NCI-H1417 treated with DMSO at 0.1 percent for 48 hours (cell line): ENCODE results near the gene ACAD8.
"Not testable (repeated sequence)": the region's sequence is repeated elsewhere in the genome, so short reads cannot be mapped to it uniquely, and the experiment has no call there.

Source experiments
- DNase-seq: peaks from one replicate; lab custom pipeline; 2025; lab: John Stamatoyannopoulos, UW

Gene ACAD8

DNA sequence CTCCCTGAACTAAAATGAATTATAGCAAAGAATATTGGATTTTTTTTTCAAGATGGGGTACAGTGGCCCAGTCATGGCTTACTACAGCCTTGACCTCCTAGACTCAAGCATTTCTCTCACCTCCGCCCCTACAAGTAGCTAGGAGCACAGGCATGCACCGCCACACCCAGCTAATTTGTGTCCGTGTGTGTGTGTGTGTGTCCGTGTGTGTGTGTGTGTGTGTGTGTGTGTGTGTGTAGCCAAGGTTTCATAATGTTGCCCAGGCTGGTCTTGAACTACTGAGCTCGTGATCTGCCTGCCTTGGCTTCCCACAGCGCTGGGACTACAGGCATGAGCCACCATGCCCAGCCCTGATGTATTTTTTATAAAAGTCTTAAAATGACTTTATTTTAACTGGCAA is 12.8 kb upstream of the ACAD8 start:
- no peak for DNase-seq

DNA sequence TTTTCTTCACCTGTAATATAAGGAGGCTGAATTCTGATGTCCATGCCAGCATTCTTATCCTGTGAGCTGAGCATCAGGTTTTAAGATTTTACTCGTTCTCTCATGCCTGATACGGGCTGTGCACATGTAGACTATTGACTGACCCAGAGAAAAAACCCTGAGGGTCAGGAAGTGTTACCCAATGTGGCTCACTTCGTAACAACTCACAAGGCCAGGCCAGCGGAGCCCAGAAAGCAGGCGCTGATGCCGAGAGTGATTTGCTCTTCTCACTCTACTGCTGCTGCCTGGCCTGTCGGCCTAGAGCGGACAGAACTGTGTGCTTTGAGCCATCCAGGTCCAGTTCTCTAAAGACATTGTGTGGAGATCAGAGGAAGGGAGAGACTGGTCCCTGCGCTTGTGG is 11.0 kb upstream of the ACAD8 start:
- no peak for DNase-seq

DNA sequence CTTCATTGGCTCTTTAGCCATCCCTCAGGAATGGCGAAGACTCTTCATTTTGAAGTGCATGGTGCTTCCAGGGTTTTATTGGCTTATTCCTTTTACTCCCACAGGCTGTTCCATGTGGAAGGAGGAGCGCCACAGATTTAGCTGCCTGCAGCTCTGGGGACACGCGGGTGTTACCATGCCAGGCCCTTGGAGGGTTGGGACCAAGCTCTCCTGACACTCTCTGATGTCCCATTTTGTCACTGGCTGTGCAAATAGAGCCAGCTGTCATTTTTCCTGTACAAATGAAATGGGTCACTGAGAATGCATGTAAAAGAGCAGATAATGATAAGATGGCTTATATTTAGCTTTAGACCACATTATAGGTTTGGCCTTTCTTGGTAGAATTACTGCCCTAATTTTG is 9.5 kb upstream of the ACAD8 start:
- DNase-seq = no peak

GRCh38 chr11:134244593-134244992 is 8.8 kb upstream of the ACAD8 start:
- no peak for DNase-seq

DNA sequence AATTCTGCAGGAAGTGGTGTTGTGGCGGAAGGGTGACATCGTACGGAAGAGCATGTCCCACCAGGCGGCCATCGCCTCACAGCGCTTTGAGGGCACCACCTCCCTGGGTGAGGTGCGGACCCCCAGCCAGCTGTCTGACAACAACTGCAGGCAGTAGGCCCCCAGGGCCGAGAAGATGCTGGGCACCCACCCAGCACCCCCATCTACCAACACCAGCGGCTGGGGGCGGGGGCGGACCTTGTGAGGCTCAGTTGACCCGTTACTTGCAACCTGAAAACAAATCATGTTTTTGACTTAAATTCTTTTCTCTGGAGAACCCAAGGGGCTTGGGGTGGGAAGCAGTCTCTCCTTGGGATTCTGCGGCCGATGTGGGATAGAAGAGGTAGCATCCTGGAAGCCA is 7.9 kb upstream of the ACAD8 start:
- DNase-seq = no peak

GRCh38 chr11:134246100-134246499 is 7.3 kb upstream of the ACAD8 start:
- no peak for DNase-seq

DNA sequence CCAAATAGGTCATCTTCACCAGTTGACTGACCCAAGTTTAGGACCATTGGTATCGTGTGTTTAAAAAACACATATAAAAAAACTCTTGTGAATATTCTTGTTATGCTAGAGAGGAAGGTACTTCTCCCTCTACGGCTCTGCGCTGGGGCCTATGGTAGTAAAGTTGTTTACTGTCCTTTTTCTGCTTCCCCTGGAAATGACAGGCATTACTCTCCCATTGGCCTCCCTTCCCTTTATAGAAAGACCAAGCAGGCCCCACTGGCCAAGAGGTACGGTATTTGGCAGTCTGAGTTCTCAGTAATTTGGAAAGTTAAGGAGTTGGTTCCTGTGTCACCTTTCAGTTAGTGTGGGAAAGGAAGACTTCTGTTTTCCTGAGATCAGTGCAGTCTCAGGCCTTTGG is 6.7 kb upstream of the ACAD8 start:
- DNase-seq = no peak

GRCh38 chr11:134248910-134249480 is 4.4 kb upstream of the ACAD8 start:
- no peak for DNase-seq

DNA sequence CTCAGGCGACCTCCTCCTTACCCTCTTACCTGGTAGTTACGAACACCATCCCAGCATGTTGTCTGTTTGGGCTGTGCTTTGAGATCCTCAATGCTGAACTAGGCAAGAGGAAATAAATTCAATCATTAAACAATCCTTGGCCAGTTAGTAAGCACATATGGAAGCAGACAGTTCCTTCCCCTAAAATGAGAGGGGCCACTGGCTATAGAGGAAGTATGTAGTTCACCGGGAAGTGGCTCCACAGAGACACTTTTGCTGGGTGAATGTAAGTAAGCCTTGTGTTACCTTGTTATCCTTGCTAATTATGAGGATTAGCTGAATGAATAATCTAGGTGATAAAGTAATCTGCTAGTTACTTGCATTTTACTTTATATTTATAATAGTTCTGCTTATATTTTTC is 3.1 kb upstream of the ACAD8 start:
- DNase-seq = no peak

DNA sequence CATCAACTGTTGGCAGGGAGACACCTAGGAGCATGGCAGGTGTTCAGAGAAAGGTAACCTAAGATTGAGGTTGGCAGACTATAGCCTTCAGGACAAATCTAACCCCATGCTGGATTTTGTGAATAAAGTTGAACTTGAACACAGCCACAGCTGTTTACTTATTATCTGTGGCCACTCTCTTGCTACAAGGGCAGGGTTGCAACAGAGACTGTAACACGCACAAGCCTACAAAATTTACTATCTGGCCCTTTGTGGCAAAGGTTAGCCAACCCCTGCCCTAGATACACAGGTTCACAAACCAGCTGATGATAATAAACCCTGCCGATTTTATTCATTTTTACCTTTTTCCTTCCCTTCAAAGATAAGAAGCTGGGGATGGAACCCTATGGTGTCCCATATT is 2.7 kb upstream of the ACAD8 start:
- no peak for DNase-seq

DNA sequence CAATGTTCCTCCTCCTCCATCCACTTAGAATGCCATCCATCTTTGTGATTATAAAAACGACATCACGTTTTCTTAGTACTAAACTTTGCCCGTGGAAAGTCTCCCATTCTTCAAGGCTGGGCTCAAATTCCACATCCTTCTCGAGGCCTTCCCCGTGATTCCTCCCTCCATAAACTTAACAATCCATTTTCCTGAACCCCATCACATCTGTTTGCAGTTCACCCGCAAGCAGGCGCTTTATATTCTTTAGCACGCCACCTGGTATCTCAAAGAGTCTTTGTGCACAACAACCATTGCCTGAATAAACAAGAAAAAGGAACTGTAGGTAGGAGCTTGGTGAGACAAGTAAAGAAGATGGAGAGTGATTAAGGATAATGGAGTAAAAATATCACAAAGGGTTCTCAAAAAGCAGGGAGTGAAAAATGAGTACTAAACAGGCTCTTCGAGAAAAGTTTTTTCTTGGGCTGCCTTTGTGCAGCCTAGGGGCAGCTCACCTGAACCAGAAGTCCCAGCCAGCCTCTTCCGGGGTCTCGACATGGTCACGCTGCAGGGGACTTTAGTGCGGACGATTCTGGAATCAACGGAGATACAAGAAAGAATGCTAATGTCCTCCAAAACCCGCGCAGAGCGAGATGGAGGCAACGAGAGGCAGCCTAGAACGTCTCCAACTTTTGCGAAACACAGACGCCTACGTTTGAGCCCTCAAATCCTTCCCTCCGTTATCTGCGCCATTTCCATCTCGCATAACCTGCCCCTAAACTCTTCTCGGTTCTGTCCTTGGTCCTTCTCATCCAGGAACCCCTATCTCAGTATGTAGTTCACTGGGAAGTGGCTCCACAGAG is 801 bp upstream of the ACAD8 start:
- DNase-seq = no peak

DNA sequence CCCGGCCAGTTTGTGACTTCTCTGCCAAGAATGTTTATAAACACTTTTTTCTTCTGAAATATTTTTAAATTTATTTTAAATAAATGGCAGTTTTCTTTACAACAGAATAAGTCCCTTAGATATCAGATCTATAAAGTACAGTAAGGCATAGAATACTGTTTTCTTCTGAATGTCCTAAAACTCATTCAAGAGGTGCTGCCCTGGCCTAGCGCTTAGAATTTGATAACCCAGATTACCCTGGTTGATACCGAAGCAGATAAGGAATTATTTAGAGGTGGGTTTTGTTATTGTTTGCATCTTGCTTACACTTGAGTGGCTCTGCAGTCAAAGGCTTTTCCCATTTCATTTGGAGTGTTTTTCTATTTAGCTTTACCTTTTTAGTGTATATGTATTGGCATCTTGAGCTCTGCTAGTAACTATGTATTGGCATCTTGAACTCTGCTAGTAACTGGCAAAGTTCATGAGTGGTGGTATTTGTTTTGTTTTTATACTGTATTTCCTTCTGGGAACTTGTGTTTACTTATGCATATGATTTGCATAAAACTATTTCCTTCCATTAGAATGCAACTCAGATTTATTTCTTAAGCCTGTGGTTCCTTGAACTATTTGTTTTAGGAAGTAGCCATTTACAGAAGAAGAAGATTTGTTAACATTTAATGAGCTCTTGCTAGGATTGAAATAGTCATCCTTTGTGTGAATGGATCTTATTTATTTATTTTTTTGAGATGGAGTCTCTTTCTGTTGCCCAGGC is 1.2 kb downstream of the ACAD8 start:
- no peak for DNase-seq

DNA sequence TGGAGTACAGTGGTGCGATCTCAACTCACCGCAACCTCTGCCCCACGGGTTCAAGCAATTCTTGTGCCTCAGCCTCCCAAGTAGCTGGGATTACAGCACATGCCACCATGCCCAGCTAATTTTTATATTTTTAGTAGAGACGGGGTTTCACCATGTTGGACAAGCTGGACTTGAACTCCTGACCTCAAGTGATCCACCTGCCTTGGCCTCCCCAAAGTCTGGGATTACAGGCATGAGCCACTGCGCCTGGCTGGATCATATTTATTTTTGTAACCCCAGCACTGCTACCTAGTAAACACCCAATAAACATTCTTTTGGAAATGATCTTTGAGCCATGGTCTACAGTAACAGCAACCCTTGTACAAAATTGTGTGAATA is 1.8 kb downstream of the ACAD8 start:
- not testable (repeated sequence) for DNase-seq

DNA sequence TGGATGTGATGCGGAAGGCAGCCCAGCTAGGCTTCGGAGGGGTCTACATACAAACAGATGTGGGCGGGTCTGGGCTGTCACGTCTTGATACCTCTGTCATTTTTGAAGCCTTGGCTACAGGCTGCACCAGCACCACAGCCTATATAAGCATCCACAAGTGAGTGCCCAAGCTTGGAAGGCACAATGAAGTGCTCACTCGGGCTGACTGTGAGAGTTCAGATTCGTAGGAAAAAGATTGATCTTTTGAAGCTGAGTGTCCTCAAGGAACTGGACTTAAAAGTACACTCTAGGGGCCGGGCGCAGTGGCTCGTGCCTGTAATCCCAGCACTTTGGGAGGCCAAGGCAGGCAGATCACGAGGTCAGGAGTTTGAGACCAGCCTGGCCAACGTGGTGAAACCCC is 3.7 kb downstream of the ACAD8 start:
- no peak for DNase-seq

GRCh38 chr11:134258577-134258976 is 5.2 kb downstream of the ACAD8 start:
- DNase-seq = no peak

DNA sequence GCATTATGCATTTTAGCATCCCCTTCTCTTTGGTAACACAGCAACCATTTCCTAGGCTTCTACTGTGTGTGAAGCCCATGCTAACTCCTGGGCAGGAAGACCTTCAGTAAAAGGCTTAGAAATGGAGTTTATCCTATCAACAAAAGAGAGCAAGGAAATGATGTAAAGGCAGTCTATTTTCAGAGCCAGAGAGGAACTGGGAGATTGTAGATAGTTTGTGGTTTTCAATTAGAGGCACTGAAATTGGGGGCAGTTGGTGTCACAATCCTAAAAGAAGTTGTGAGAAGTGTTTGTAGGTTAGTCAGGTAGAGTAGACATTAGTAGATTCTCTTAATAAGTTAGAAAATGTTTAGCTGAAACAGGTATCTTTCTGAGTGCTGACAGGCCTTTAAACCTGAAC is 7.1 kb downstream of the ACAD8 start:
- no peak for DNase-seq

DNA sequence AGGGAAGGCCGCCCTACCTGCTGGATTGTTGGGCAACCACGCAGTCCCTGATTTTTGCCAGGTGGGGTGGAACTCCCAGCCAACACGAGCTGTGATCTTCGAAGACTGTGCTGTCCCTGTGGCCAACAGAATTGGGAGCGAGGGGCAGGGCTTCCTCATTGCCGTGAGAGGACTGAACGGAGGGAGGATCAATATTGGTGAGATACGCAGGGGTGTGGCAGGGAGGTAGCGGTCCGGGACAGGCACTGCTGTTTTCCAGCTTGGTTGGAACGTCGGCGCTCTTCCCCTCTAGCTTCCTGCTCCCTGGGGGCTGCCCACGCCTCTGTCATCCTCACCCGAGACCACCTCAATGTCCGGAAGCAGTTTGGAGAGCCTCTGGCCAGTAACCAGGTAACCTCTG is 7.6 kb downstream of the ACAD8 start:
- DNase-seq = no peak

DNA sequence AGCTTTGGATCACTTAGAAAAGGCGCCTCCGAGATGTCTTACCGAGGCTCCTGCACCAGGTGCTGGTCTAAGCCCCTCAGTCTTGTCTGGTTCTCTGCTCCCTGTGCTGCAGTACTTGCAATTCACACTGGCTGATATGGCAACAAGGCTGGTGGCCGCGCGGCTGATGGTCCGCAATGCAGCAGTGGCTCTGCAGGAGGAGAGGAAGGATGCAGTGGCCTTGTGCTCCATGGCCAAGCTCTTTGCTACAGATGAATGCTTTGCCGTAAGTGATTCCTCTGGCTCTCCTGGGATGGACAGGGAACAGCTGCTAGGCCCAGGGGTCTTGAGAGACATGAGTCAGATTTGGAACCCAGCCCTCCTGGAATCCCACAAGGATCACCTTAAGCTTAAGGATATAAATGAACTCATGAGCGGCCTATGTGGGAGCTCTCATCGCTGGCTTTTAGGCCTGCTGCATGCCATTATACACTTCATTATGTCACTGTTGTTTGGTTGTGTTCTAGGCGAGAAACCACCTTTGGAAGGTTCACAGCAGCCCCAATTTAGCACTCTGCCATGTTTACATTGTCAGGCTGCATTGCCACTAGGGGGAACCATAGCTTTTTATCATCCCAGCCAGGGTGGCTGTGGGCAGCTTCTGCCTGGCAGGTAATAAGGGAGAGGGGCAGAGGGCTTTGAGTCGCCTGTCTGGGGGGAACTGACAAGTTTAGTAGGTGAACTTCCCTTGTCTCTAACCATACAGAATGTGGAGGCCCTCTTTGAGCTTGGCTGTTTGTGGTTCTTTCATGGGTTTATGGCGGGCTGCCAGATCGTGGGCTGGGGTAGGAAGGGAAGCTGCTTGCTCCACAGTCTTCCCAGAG is 8.5 kb downstream of the ACAD8 start:
- DNase-seq = no peak

GRCh38 chr11:134264966-134265764 is 11.8 kb downstream of the ACAD8 start:
- no peak for DNase-seq

DNA sequence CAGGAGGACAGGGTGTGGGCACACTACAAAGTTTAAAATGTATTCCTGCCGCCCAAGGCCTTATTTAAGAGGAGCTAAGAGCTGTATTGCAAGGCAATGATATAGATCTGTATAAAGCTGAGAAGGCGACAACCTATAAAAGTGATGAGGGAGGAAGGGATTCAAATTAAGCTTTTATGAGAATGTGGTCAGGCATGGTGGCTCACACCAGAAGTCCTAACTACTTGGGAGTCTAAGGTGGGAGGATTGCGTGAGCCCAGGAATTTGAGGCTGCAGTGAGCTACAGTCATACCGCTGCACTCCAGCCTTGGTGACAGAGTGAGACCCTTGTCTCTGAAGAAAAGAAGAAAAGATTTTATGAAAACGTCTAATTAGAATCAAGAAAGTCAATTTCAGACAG is 13.1 kb downstream of the ACAD8 start:
- no peak for DNase-seq

DNA sequence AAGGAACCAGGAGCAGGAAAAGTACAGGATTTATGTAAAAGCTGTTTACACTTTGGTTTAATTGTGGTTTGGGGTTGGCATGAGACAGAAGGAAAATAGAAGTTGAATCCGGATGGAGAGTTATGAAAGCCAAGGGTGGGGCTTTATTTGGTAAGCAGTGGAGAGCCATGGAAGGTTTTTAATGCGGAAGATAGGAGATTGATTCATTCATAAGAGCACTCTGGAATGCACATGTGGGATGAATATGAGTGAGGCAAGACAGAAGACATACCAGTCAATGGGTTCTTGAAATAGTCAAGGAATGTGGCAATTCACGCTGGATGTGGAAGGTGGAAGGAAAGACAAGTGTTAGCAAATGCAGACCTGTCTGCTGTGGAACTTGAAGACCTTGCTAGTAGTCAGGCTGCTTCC is 13.5 kb downstream of the ACAD8 start:
- DNase-seq = no peak
